ENCODE results near the gene STX1A.
A peak's percentile ranks its signal among the peaks of the same experiment; 100 is the strongest.

The STX1A gene

GRCh38 chr7:73739387-73739767, 19.9 kb upstream of the STX1A start:
- Histone ChIP-seq H3K9ac (ENCODE audit: insufficient read length, low read depth) (peak overlapping the region; percentile 79), H3K4me1 (ENCODE audit: insufficient read depth, insufficient read length) (peaks cover 7% of the 10 kb centered on the region)
- no peak for DNase-seq (ENCODE audit: low read depth, low spot score)

GRCh38 chr7:73738612-73739386, 19.3 kb upstream of the STX1A start, which contains the start of gene ABHD11:
ABHD11 (minus strand) TSS chr7:73738802; CDS start chr7:73738770, 32 bp downstream.
- no peak for TF ChIP-seq YY1 (IDR thresholded peaks at IDR 0.05; ENCODE audit: insufficient read depth, insufficient read length)
- TF ChIP-seq ZNF274 (IDR thresholded peaks at IDR 0.05; ENCODE audit: low read depth, low read length): no peak
- TF ChIP-seq SUZ12 (IDR thresholded peaks at IDR 0.05; ENCODE audit: extremely low read depth, insufficient read depth, insufficient read length): no peak

More at GRCh38 chr7:73739387-73739767, 19.9 kb upstream of the STX1A start:
- Histone ChIP-seq H3K27me3 (ENCODE audit: insufficient read depth, insufficient read length) (peaks cover 4% of the 10 kb centered on the region), H3K9me3 (ENCODE audit: insufficient read depth, low read length) (no peaks in the 10 kb centered on the region), H3K4me3 (ENCODE audit: insufficient read length, low read depth) (peak overlapping the region; percentile 60), H3K36me3 (ENCODE audit: insufficient read depth, insufficient read length, low read length) (peaks cover 20% of the 10 kb centered on the region)
- TF ChIP-seq YY1 (IDR thresholded peaks at IDR 0.05; ENCODE audit: insufficient read depth, insufficient read length) (no peak), ZNF274 (IDR thresholded peaks at IDR 0.05; ENCODE audit: low read depth, low read length) (no peak), SUZ12 (IDR thresholded peaks at IDR 0.05; ENCODE audit: extremely low read depth, insufficient read depth, insufficient read length) (no peak)

GRCh38 chr7:73738220-73738611, 18.7 kb upstream of the STX1A start:
- no peak for DNase-seq (ENCODE audit: low read depth, low spot score)
- peaks cover 4% of the 10 kb centered on the region for H3K27me3 ChIP-seq (ENCODE audit: insufficient read depth, insufficient read length)
- peaks cover 20% of the 10 kb centered on the region for H3K36me3 ChIP-seq (ENCODE audit: insufficient read depth, insufficient read length, low read length)
- H3K9me3 ChIP-seq (ENCODE audit: insufficient read depth, low read length): no peaks in the 10 kb centered on the region
- H3K4me1 ChIP-seq (ENCODE audit: insufficient read depth, insufficient read length): peaks cover 4% of the 10 kb centered on the region
- TF ChIP-seq ZNF274 (IDR thresholded peaks at IDR 0.05; ENCODE audit: low read depth, low read length): no peak
- TF ChIP-seq YY1 (IDR thresholded peaks at IDR 0.05; ENCODE audit: insufficient read depth, insufficient read length): no peak
- no peak for TF ChIP-seq SUZ12 (IDR thresholded peaks at IDR 0.05; ENCODE audit: extremely low read depth, insufficient read depth, insufficient read length)
- peak overlapping the region; percentile 90 for H3K9ac ChIP-seq (ENCODE audit: insufficient read length, low read depth)
- peak overlapping the region; percentile 84 for H3K4me3 ChIP-seq (ENCODE audit: insufficient read length, low read depth)

More at GRCh38 chr7:73738612-73739386, 19.3 kb upstream of the STX1A start, which contains the start of gene ABHD11:
- Histone ChIP-seq H3K4me3 (ENCODE audit: insufficient read length, low read depth) (peak within 1 kb of the TSS; percentile 84), H3K4me1 (ENCODE audit: insufficient read depth, insufficient read length) (peaks cover 4% of the 10 kb centered on the region), H3K36me3 (ENCODE audit: insufficient read depth, insufficient read length, low read length) (peaks cover 20% of the 10 kb centered on the region), H3K9me3 (ENCODE audit: insufficient read depth, low read length) (no peaks in the 10 kb centered on the region), H3K27me3 (ENCODE audit: insufficient read depth, insufficient read length) (peaks cover 4% of the 10 kb centered on the region), H3K9ac (ENCODE audit: insufficient read length, low read depth) (peak within 1 kb of the TSS; percentile 90)
- peak; percentile 98 for DNase-seq (ENCODE audit: low read depth, low spot score)

GRCh38 chr7:73737491-73738219, 18.2 kb upstream of the STX1A start:
- TF ChIP-seq SUZ12 (IDR thresholded peaks at IDR 0.05; ENCODE audit: extremely low read depth, insufficient read depth, insufficient read length): no peak
- no peak for TF ChIP-seq YY1 (IDR thresholded peaks at IDR 0.05; ENCODE audit: insufficient read depth, insufficient read length)
- no peak for TF ChIP-seq ZNF274 (IDR thresholded peaks at IDR 0.05; ENCODE audit: low read depth, low read length)
- peaks cover 4% of the 10 kb centered on the region for H3K27me3 ChIP-seq (ENCODE audit: insufficient read depth, insufficient read length)
- peak overlapping the region; percentile 16 for H3K9ac ChIP-seq (ENCODE audit: insufficient read length, low read depth)

GRCh38 chr7:73736885-73737284, 17.4 kb upstream of the STX1A start:
- DNase-seq (ENCODE audit: low read depth, low spot score): no peak
- no peaks in the 10 kb centered on the region for H3K9me3 ChIP-seq (ENCODE audit: insufficient read depth, low read length)
- H3K9ac ChIP-seq (ENCODE audit: insufficient read length, low read depth): no peak overlapping the region
- peaks cover 4% of the 10 kb centered on the region for H3K4me1 ChIP-seq (ENCODE audit: insufficient read depth, insufficient read length)
- H3K36me3 ChIP-seq (ENCODE audit: insufficient read depth, insufficient read length, low read length): peaks cover 20% of the 10 kb centered on the region
- H3K4me3 ChIP-seq (ENCODE audit: insufficient read length, low read depth): no peak overlapping the region
- no peak for TF ChIP-seq SUZ12 (IDR thresholded peaks at IDR 0.05; ENCODE audit: extremely low read depth, insufficient read depth, insufficient read length)
- TF ChIP-seq ZNF274 (IDR thresholded peaks at IDR 0.05; ENCODE audit: low read depth, low read length): no peak
- no peak for TF ChIP-seq YY1 (IDR thresholded peaks at IDR 0.05; ENCODE audit: insufficient read depth, insufficient read length)
- H3K27me3 ChIP-seq (ENCODE audit: insufficient read depth, insufficient read length): peaks cover 4% of the 10 kb centered on the region

More at GRCh38 chr7:73737491-73738219, 18.2 kb upstream of the STX1A start:
- Histone ChIP-seq H3K9me3 (ENCODE audit: insufficient read depth, low read length) (no peaks in the 10 kb centered on the region), H3K4me3 (ENCODE audit: insufficient read length, low read depth) (peak overlapping the region; percentile 84), H3K4me1 (ENCODE audit: insufficient read depth, insufficient read length) (peaks cover 4% of the 10 kb centered on the region), H3K36me3 (ENCODE audit: insufficient read depth, insufficient read length, low read length) (peaks cover 20% of the 10 kb centered on the region)
- DNase-seq (ENCODE audit: low read depth, low spot score): no peak

GRCh38 chr7:73735528-73735905, 16.0 kb upstream of the STX1A start:
- Histone ChIP-seq H3K4me1 (ENCODE audit: insufficient read depth, insufficient read length) (peaks cover 4% of the 10 kb centered on the region), H3K27me3 (ENCODE audit: insufficient read depth, insufficient read length) (peaks cover 4% of the 10 kb centered on the region), H3K4me3 (ENCODE audit: insufficient read length, low read depth) (no peak overlapping the region), H3K9me3 (ENCODE audit: insufficient read depth, low read length) (no peaks in the 10 kb centered on the region), H3K36me3 (ENCODE audit: insufficient read depth, insufficient read length, low read length) (peaks cover 20% of the 10 kb centered on the region), H3K9ac (ENCODE audit: insufficient read length, low read depth) (peak overlapping the region; percentile 21)
- TF ChIP-seq ZNF274 (IDR thresholded peaks at IDR 0.05; ENCODE audit: low read depth, low read length) (no peak), YY1 (IDR thresholded peaks at IDR 0.05; ENCODE audit: insufficient read depth, insufficient read length) (no peak), SUZ12 (IDR thresholded peaks at IDR 0.05; ENCODE audit: extremely low read depth, insufficient read depth, insufficient read length) (no peak)
- no peak for DNase-seq (ENCODE audit: low read depth, low spot score)
